ENCODE measurements around the gene PCMTD2. TPM values are rescaled to one million over a fixed set of nuclear protein-coding genes. Genes with fewer than 3 reads are reported as not detected.

The PCMTD2 gene
- polyA plus RNA-seq, 3 donors = 26.5 to 49.1 (median 27.6) TPM

- Histone ChIP-seq H3K9me3 (replicated peaks in 1 of 2; ENCODE audit: control insufficient read depth in 1 of 2, insufficient read depth in 1 of 2, low read length in 2 of 2) (no peaks in the 10 kb centered on the region), H4K20me1 (ENCODE audit: insufficient read depth, low read length) (no peaks in the 10 kb centered on the region), H3K4me1 (ENCODE audit: control insufficient read depth in 1 of 2, insufficient read depth in 2 of 2, low read length in 2 of 2) (no peaks in the 10 kb centered on the region), H3K9ac (ENCODE audit: insufficient read depth, low read length, poor library complexity, severe bottlenecking) (no peak overlapping the region), H3K79me2 (ENCODE audit: insufficient read depth, low read length) (no peaks in the 10 kb centered on the region), H3K36me3 (replicated peaks in 1 of 2; ENCODE audit: control insufficient read depth in 1 of 2, insufficient read depth in 2 of 2, low read length in 2 of 2) (no peaks in the 10 kb centered on the region), H3K27ac (ENCODE audit: low read depth in 1 of 2, low read length in 2 of 2) (no peak overlapping the region), H3K27me3 (ENCODE audit: control insufficient read depth in 2 of 2, insufficient read depth in 2 of 2, low read length in 2 of 2) (no peaks in the 10 kb centered on the region), H3K4me3 (replicated peaks in 1 of 3; ENCODE audit: low read depth in 2 of 3, low read length in 3 of 3) (no peak overlapping the region), H3K4me2 (replicated peaks; ENCODE audit: extremely low read depth, low read length, poor library complexity, severe bottlenecking) (no peak overlapping the region), H2AFZ (ENCODE audit: insufficient read depth, low read depth, low read length, poor library complexity, severe bottlenecking) (no peak overlapping the region)
- Mint-ChIP-seq H3K27ac (no peak overlapping the region), H3K4me3 (no peak overlapping the region), H3K4me1 (peaks cover 5% of the 10 kb centered on the region), H3K9me3 (peaks cover 0 to 6% (median 2%) of the 10 kb centered on the region in 7 donors), H3K36me3 (no peaks in the 10 kb centered on the region), H3K27me3 (ENCODE audit: low read depth in 3 of 3) (peaks cover 0 to 3% (median 0%) of the 10 kb centered on the region in 3 donors)
- intact Hi-C loops (cut with micrococcal nuclease) = no loop called here
- WGBS (ENCODE audit: insufficient coverage) = 86% methylated on average over 19 of the region's 22 CpGs
- TF ChIP-seq CTCF (IDR thresholded peaks at IDR 0.05) = no peak
- no peak for DNase-seq
Measured at GRCh38 chr20:64230461-64231145, 24.9 kb upstream of the PCMTD2 start.

DNA sequence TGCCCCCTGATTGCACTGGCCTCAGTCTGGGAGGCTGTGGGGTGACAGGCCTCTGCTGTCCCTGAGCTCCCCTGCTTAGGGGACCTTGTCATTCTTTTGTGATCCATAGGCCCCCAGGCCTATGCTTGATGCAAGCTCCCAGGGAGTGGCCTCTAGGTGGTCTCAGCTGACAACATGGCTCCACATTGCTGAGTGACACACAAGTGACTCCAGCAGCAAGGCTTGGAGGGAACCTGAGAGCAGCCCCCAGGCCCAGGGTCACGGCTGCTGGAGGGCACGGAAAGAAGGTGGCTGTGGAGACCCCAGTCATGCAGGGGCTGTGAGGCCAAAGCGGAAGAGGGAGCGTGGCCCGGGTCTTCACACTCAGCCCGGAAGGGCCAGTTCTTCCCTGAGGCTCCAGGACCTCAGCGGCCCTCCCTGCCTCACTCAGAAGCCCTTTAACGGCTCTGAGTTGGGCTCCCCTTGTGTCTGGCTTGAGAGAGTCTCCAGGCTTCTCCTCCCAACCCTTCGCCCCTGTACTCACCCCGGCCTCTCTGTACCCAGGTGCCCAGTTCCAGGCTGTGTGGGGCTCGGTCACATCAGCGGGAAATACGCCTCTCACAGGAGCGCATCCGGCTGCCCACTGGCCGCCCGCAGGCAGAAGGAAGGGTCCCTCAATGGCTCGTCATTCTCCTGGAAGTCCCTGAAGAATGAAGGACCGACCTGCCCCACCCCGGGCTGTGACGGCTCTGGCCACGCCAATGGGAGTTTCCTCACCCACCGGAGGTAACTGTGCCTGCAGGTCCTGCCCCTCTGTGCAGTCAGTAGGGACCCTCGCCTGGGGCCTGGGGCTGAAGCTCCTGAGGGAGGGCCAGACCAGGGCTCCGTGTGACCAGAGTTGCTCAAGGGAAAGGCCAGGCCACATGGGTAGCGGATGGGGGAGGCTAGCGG, 23.7 kb upstream of the PCMTD2 start:
- Mint-ChIP-seq H3K4me1 (peaks cover 5% of the 10 kb centered on the region), H3K27me3 (ENCODE audit: low read depth in 3 of 3) (peaks cover 0 to 3% (median 0%) of the 10 kb centered on the region in 3 donors), H3K36me3 (no peaks in the 10 kb centered on the region), H3K27ac (no peak overlapping the region), H3K4me3 (no peak overlapping the region), H3K9me3 (peaks cover 0 to 6% (median 2%) of the 10 kb centered on the region in 7 donors)
- H3K9me3 ChIP-seq (replicated peaks in 1 of 2; ENCODE audit: control insufficient read depth in 1 of 2, insufficient read depth in 1 of 2, low read length in 2 of 2) = no peaks in the 10 kb centered on the region
- no peaks in the 10 kb centered on the region for H3K4me1 ChIP-seq (ENCODE audit: control insufficient read depth in 1 of 2, insufficient read depth in 2 of 2, low read length in 2 of 2)
- 97% methylated on average over 24 of the region's 27 CpGs for WGBS (ENCODE audit: insufficient coverage)
- intact Hi-C loops (cut with micrococcal nuclease) = no loop called here
- H3K4me2 ChIP-seq (replicated peaks; ENCODE audit: extremely low read depth, low read length, poor library complexity, severe bottlenecking) = no peak overlapping the region
- no peak overlapping the region for H3K4me3 ChIP-seq (replicated peaks in 1 of 3; ENCODE audit: low read depth in 2 of 3, low read length in 3 of 3)
- H3K27me3 ChIP-seq (ENCODE audit: control insufficient read depth in 2 of 2, insufficient read depth in 2 of 2, low read length in 2 of 2) = no peaks in the 10 kb centered on the region
- no peaks in the 10 kb centered on the region for H3K36me3 ChIP-seq (replicated peaks in 1 of 2; ENCODE audit: control insufficient read depth in 1 of 2, insufficient read depth in 2 of 2, low read length in 2 of 2)
- TF ChIP-seq CTCF (IDR thresholded peaks at IDR 0.05) = no peak
- H3K79me2 ChIP-seq (ENCODE audit: insufficient read depth, low read length) = no peaks in the 10 kb centered on the region
- no peak overlapping the region for H2AFZ ChIP-seq (ENCODE audit: insufficient read depth, low read depth, low read length, poor library complexity, severe bottlenecking)
- no peaks in the 10 kb centered on the region for H4K20me1 ChIP-seq (ENCODE audit: insufficient read depth, low read length)
- DNase-seq = no peak
- H3K27ac ChIP-seq (ENCODE audit: low read depth in 1 of 2, low read length in 2 of 2) = no peak overlapping the region
- H3K9ac ChIP-seq (ENCODE audit: insufficient read depth, low read length, poor library complexity, severe bottlenecking) = no peak overlapping the region
